HEK293T (cell line): ENCODE data around the gene AMOTL2.

Experiments
- BHLHE40 ChIP-seq: fragments of 450-650 bp; IDR thresholded peaks from 2 replicates; pipeline ENCODE4 v1.6.1; 2016; ENCODE audit warnings: mild to moderate bottlenecking, moderate library complexity, borderline replicate concordance
- ELF4 ChIP-seq: fragments of 450-650 bp; IDR thresholded peaks from 2 replicates; pipeline ENCODE4 v1.6.1; 2017; ENCODE audit warnings: antibody characterized with exemption
- FOXK2 ChIP-seq: fragments of 450-650 bp; IDR thresholded peaks from 2 replicates; pipeline ENCODE4 v1.6.1; 2016; ENCODE audit warnings: mild to moderate bottlenecking
- FOXM1 ChIP-seq: fragments of 450-650 bp; IDR thresholded peaks from 2 replicates; pipeline ENCODE4 v1.6.1; 2017; ENCODE audit warnings: mild to moderate bottlenecking, borderline replicate concordance
- NFRKB ChIP-seq: fragments of 450-650 bp; IDR thresholded peaks from 2 replicates; pipeline ENCODE4 v1.6.1; 2016; ENCODE audit warnings: mild to moderate bottlenecking, moderate library complexity
- ZNF384 ChIP-seq: fragments of 450-650 bp; IDR thresholded peaks from 2 replicates; pipeline ENCODE4 v1.6.1; 2016

- TF ChIP-seq BHLHE40 (no peak), FOXM1 (no peak), NFRKB (no peak), FOXK2 (no peak), ELF4 (no peak), ZNF384 (no peak)
Measured at GRCh38 chr3:134318166-134318565, 56.1 kb downstream of the AMOTL2 start.
